NB4 (cell line): ENCODE measurements around the gene TRABD2B.

Experiments
- DNase-seq: peaks from one replicate; pipeline ENCODE4 v3.0.0; 2010; ENCODE audit warnings: low read depth
- H3K4me3 ChIP-seq: one replicate; pipeline ENCODE4 v1.5.1; 2011; ENCODE audit warnings: mild to moderate bottlenecking, low read depth, low read length, moderate library complexity
- CTCF ChIP-seq: IDR thresholded peaks from one replicate; pipeline ENCODE4 v1.5.1; 2012; ENCODE audit warnings: low read depth, low read length
- MAX ChIP-seq: IDR thresholded peaks from 2 replicates; pipeline ENCODE4 v1.6.1; 2011; ENCODE audit warnings: low read depth, low read length
- MYC ChIP-seq: IDR thresholded peaks from 2 replicates; pipeline ENCODE4 v1.6.1; 2011; ENCODE audit warnings: low read depth, low read length
- POLR2A ChIP-seq: IDR thresholded peaks from 2 replicates; pipeline ENCODE4 v1.6.1; 2011; ENCODE audit warnings: mild to moderate bottlenecking; ENCODE audit not compliant: insufficient read length; ENCODE audit errors: extremely low read depth

TRABD2B gene

GRCh38 chr1:47990286-47990685, 6.9 kb downstream of the TRABD2B start:
- TF ChIP-seq CTCF = no peak
- no peak overlapping the region for H3K4me3 ChIP-seq
- DNase-seq = no peak

GRCh38 chr1:47987601-47988000, 9.6 kb downstream of the TRABD2B start:
- DNase-seq = no peak
- no peak overlapping the region for H3K4me3 ChIP-seq
- TF ChIP-seq MAX (no peak), CTCF (no peak), POLR2A (no peak), MYC (no peak)

GRCh38 chr1:47986761-47987200, 10.4 kb downstream of the TRABD2B start:
- no peak for DNase-seq
- TF ChIP-seq POLR2A = no peak
- no peak for TF ChIP-seq MAX
- TF ChIP-seq MYC = no peak
- no peak for TF ChIP-seq CTCF
- H3K4me3 ChIP-seq = no peak overlapping the region

- no peak overlapping the region for H3K4me3 ChIP-seq
- DNase-seq = no peak
- TF ChIP-seq MYC = no peak
- TF ChIP-seq MAX = no peak
- no peak for TF ChIP-seq CTCF
- no peak for TF ChIP-seq POLR2A
Measured at GRCh38 chr1:47985018-47985417, 12.2 kb downstream of the TRABD2B start.

- DNase-seq = no peak
- H3K4me3 ChIP-seq = no peak overlapping the region
- TF ChIP-seq CTCF = no peak
- TF ChIP-seq MYC = no peak
- no peak for TF ChIP-seq MAX
- no peak for TF ChIP-seq POLR2A
Measured at GRCh38 chr1:47984175-47984789, 12.9 kb downstream of the TRABD2B start.

GRCh38 chr1:47983691-47984090, 13.5 kb downstream of the TRABD2B start:
- DNase-seq = no peak
- TF ChIP-seq CTCF (no peak), POLR2A (no peak), MAX (no peak), MYC (no peak)
- no peak overlapping the region for H3K4me3 ChIP-seq
